ENCODE data around the gene SCN5A. TPM values are rescaled to one million over a fixed set of nuclear protein-coding genes. Genes with fewer than 3 reads are reported as not detected.

Gene SCN5A
- total RNA-seq, 1 experiment from 2014 or later, result 13.6 TPM

DNA sequence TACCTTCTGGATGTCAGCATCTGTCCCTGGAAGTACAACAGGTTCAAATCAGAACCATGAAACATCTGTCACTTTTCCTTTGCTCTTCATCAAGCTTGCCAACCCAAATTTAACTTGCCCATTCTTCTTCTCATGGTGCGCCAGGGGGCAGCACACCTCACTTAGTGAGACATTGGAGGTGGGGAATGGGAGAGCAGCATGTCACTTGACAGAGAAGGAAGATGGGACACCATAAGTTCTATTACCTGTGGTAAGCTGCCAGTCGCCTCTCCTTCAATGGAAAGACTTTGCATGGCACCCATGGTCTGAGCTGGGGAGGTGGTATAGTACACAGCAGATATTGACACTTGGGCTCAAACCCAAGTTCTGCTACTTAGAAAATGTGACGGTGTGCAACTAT, 2.9 kb downstream of the SCN5A start:
- ATAC-seq, result peak; percentile 10; the same call in 1 of the 2 replicates
- H3K9me3 Mint-ChIP-seq, result no peaks in the 10 kb centered on the region
- no peak for DNase-seq (ENCODE audit: low spot score)
- POLR2A ChIA-PET, result no interaction called here
- no peaks in the 10 kb centered on the region for H3K36me3 Mint-ChIP-seq
- H3K27me3 Mint-ChIP-seq (ENCODE audit: low read depth), result no peaks in the 10 kb centered on the region
- peaks cover 8% of the 10 kb centered on the region; the same call in 1 of the 2 replicates for H3K4me1 Mint-ChIP-seq
- TF ChIP-seq, protein P1, sequence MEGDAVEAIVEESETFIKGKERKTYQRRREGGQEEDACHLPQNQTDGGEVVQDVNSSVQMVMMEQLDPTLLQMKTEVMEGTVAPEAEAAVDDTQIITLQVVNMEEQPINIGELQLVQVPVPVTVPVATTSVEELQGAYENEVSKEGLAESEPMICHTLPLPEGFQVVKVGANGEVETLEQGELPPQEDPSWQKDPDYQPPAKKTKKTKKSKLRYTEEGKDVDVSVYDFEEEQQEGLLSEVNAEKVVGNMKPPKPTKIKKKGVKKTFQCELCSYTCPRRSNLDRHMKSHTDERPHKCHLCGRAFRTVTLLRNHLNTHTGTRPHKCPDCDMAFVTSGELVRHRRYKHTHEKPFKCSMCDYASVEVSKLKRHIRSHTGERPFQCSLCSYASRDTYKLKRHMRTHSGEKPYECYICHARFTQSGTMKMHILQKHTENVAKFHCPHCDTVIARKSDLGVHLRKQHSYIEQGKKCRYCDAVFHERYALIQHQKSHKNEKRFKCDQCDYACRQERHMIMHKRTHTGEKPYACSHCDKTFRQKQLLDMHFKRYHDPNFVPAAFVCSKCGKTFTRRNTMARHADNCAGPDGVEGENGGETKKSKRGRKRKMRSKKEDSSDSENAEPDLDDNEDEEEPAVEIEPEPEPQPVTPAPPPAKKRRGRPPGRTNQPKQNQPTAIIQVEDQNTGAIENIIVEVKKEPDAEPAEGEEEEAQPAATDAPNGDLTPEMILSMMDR (IDR thresholded peaks at IDR 0.05), result peak; percentile 42; the same call in 1 of the 2 replicates
- TF ChIP-seq FOXP1 (CRISPR knock-in tag; IDR thresholded peaks at IDR 0.05; ENCODE audit: borderline replicate concordance), result no peak
- CTCF ChIA-PET, result interaction anchor here (0.6 to 8.9 kb wide), 26 partner anchors 8 to 353 kb away, joined by 3 to 76 read pairs (median 4); partner anchors contain the start of genes EXOG and XYLB
- H3K4me3 Mint-ChIP-seq, result no peak overlapping the region
- no peak overlapping the region for H3K27ac Mint-ChIP-seq

DNA sequence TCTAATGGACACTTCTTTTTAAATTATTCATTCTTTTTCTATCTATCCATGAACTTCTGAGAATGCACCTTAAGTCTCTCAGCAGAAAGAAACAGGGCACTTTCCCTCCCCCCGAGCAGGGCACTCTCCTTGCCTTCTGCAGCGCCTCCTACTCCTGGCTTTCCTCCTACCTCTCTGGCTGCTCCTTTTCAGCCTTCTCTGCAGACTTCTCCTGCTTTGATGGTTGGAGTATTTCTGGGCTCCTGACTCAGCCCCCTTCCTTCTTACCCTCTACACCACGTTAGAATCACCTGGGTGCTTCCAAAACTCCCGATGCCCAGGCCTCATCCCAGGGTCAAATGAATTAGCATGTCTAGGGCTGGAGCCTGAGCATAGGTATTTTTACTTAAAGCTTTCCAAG, 3.4 kb downstream of the SCN5A start:
- CTCF ChIA-PET, result interaction anchor here (0.6 to 8.9 kb wide), 25 partner anchors 8 to 354 kb away, joined by 3 to 76 read pairs (median 5); partner anchors contain the start of genes EXOG and XYLB
- H3K4me3 Mint-ChIP-seq, result no peak overlapping the region
- no peak for DNase-seq (ENCODE audit: low spot score)

More for the DNA sequence above, 3.4 kb downstream of the SCN5A start:
- POLR2A ChIA-PET, result interaction anchor here (0.6 kb wide), 1 partner anchor 1819 kb away, joined by 5 read pairs; no protein-coding TSS in a partner anchor
- Mint-ChIP-seq H3K9me3 (no peaks in the 10 kb centered on the region), H3K4me1 (peaks cover 14% of the 10 kb centered on the region), H3K36me3 (no peaks in the 10 kb centered on the region), H3K27ac (no peak overlapping the region), H3K27me3 (ENCODE audit: low read depth) (no peaks in the 10 kb centered on the region)
- no peak for TF ChIP-seq TCF7 (CRISPR knock-in tag; IDR thresholded peaks at IDR 0.05; ENCODE audit: low read depth)
- no peak for TF ChIP-seq JAZF1 (CRISPR knock-in tag; IDR thresholded peaks at IDR 0.05)
- no peak for TF ChIP-seq SMAD3 (CRISPR knock-in tag; IDR thresholded peaks at IDR 0.05; ENCODE audit: borderline replicate concordance)
- no peak for TF ChIP-seq ZNF396 (CRISPR knock-in tag; IDR thresholded peaks at IDR 0.05; ENCODE audit: borderline replicate concordance)
- no peak for TF ChIP-seq NFYB (CRISPR knock-in tag; conservative IDR thresholded peaks at IDR 0.05; ENCODE audit: low read depth)
- TF ChIP-seq, protein P2, sequence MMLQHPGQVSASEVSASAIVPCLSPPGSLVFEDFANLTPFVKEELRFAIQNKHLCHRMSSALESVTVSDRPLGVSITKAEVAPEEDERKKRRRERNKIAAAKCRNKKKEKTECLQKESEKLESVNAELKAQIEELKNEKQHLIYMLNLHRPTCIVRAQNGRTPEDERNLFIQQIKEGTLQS (CRISPR knock-in tag; conservative IDR thresholded peaks at IDR 0.05), result no peak
- TF ChIP-seq, protein P3, sequence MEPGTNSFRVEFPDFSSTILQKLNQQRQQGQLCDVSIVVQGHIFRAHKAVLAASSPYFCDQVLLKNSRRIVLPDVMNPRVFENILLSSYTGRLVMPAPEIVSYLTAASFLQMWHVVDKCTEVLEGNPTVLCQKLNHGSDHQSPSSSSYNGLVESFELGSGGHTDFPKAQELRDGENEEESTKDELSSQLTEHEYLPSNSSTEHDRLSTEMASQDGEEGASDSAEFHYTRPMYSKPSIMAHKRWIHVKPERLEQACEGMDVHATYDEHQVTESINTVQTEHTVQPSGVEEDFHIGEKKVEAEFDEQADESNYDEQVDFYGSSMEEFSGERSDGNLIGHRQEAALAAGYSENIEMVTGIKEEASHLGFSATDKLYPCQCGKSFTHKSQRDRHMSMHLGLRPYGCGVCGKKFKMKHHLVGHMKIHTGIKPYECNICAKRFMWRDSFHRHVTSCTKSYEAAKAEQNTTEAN (CRISPR knock-in tag; IDR thresholded peaks at IDR 0.05), result no peak
- TF ChIP-seq ZNF121 (CRISPR knock-in tag; IDR thresholded peaks at IDR 0.05), result no peak
- TF ChIP-seq, protein P4, sequence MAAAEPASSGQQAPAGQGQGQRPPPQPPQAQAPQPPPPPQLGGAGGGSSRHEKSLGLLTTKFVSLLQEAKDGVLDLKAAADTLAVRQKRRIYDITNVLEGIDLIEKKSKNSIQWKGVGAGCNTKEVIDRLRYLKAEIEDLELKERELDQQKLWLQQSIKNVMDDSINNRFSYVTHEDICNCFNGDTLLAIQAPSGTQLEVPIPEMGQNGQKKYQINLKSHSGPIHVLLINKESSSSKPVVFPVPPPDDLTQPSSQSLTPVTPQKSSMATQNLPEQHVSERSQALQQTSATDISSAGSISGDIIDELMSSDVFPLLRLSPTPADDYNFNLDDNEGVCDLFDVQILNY (CRISPR knock-in tag; IDR thresholded peaks at IDR 0.05), result no peak
- no peak for TF ChIP-seq ATF1 (CRISPR knock-in tag; IDR thresholded peaks at IDR 0.05)
- TF ChIP-seq, protein P5, sequence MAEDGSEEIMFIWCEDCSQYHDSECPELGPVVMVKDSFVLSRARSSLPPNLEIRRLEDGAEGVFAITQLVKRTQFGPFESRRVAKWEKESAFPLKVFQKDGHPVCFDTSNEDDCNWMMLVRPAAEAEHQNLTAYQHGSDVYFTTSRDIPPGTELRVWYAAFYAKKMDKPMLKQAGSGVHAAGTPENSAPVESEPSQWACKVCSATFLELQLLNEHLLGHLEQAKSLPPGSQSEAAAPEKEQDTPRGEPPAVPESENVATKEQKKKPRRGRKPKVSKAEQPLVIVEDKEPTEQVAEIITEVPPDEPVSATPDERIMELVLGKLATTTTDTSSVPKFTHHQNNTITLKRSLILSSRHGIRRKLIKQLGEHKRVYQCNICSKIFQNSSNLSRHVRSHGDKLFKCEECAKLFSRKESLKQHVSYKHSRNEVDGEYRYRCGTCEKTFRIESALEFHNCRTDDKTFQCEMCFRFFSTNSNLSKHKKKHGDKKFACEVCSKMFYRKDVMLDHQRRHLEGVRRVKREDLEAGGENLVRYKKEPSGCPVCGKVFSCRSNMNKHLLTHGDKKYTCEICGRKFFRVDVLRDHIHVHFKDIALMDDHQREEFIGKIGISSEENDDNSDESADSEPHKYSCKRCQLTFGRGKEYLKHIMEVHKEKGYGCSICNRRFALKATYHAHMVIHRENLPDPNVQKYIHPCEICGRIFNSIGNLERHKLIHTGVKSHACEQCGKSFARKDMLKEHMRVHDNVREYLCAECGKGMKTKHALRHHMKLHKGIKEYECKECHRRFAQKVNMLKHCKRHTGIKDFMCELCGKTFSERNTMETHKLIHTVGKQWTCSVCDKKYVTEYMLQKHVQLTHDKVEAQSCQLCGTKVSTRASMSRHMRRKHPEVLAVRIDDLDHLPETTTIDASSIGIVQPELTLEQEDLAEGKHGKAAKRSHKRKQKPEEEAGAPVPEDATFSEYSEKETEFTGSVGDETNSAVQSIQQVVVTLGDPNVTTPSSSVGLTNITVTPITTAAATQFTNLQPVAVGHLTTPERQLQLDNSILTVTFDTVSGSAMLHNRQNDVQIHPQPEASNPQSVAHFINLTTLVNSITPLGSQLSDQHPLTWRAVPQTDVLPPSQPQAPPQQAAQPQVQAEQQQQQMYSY (CRISPR knock-in tag; IDR thresholded peaks at IDR 0.05), result no peak
- TF ChIP-seq, protein P6, sequence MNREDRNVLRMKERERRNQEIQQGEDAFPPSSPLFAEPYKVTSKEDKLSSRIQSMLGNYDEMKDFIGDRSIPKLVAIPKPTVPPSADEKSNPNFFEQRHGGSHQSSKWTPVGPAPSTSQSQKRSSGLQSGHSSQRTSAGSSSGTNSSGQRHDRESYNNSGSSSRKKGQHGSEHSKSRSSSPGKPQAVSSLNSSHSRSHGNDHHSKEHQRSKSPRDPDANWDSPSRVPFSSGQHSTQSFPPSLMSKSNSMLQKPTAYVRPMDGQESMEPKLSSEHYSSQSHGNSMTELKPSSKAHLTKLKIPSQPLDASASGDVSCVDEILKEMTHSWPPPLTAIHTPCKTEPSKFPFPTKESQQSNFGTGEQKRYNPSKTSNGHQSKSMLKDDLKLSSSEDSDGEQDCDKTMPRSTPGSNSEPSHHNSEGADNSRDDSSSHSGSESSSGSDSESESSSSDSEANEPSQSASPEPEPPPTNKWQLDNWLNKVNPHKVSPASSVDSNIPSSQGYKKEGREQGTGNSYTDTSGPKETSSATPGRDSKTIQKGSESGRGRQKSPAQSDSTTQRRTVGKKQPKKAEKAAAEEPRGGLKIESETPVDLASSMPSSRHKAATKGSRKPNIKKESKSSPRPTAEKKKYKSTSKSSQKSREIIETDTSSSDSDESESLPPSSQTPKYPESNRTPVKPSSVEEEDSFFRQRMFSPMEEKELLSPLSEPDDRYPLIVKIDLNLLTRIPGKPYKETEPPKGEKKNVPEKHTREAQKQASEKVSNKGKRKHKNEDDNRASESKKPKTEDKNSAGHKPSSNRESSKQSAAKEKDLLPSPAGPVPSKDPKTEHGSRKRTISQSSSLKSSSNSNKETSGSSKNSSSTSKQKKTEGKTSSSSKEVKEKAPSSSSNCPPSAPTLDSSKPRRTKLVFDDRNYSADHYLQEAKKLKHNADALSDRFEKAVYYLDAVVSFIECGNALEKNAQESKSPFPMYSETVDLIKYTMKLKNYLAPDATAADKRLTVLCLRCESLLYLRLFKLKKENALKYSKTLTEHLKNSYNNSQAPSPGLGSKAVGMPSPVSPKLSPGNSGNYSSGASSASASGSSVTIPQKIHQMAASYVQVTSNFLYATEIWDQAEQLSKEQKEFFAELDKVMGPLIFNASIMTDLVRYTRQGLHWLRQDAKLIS (CRISPR knock-in tag; IDR thresholded peaks at IDR 0.05; ENCODE audit: borderline replicate concordance), result no peak
- TF ChIP-seq RORB (CRISPR knock-in tag; IDR thresholded peaks at IDR 0.05), result no peak
- TF ChIP-seq ZNF138 (CRISPR knock-in tag; conservative IDR thresholded peaks at IDR 0.05), result no peak
- no peak for TF ChIP-seq NR1H2 (CRISPR knock-in tag; IDR thresholded peaks at IDR 0.05)
- TF ChIP-seq, protein P7, sequence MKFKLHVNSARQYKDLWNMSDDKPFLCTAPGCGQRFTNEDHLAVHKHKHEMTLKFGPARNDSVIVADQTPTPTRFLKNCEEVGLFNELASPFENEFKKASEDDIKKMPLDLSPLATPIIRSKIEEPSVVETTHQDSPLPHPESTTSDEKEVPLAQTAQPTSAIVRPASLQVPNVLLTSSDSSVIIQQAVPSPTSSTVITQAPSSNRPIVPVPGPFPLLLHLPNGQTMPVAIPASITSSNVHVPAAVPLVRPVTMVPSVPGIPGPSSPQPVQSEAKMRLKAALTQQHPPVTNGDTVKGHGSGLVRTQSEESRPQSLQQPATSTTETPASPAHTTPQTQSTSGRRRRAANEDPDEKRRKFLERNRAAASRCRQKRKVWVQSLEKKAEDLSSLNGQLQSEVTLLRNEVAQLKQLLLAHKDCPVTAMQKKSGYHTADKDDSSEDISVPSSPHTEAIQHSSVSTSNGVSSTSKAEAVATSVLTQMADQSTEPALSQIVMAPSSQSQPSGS (CRISPR knock-in tag; IDR thresholded peaks at IDR 0.05; ENCODE audit: borderline replicate concordance, low read depth), result no peak
- ATAC-seq, result no peak

Measured in WTC11 (cell line).